ENCODE measurements around the gene ADPRHL1.

The ADPRHL1 gene

DNA sequence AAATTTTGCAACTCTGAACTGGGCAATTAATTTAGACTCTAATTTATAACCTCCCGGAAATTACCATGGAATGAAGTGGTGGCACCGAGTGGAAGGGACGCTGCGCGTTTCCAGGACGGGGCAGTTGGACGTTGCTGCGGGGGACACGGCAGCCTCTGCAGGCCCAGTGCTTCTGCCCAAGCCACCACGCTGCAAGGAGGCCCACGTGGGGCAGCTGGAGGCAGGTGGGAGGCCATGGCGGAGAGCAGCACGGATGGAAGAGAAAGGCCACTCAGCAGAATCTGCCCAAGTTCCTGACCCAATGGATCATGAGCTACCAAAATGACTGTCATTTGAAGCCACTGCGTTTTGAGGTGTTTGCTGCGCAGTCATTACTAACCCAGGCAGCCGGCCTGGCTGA lies 11.2 kb upstream of the ADPRHL1 start:
- no peak overlapping the region for H3K9ac ChIP-seq (ENCODE audit: low read length)
- H3K27me3 ChIP-seq (ENCODE audit: control insufficient read depth, insufficient read depth, low read length): no peaks in the 10 kb centered on the region
- H3K36me3 ChIP-seq (ENCODE audit: control insufficient read depth, low read depth, low read length): peaks cover 39% of the 10 kb centered on the region
- no peak overlapping the region for H3K27ac ChIP-seq (ENCODE audit: low read length)
- H3K9me3 ChIP-seq (ENCODE audit: control insufficient read depth, low read depth, low read length): no peaks in the 10 kb centered on the region
- no peak overlapping the region for H3K4me3 ChIP-seq (ENCODE audit: low read length)
- H3K4me1 ChIP-seq (ENCODE audit: control insufficient read depth, low read depth, low read length): peaks cover 8% of the 10 kb centered on the region

DNA sequence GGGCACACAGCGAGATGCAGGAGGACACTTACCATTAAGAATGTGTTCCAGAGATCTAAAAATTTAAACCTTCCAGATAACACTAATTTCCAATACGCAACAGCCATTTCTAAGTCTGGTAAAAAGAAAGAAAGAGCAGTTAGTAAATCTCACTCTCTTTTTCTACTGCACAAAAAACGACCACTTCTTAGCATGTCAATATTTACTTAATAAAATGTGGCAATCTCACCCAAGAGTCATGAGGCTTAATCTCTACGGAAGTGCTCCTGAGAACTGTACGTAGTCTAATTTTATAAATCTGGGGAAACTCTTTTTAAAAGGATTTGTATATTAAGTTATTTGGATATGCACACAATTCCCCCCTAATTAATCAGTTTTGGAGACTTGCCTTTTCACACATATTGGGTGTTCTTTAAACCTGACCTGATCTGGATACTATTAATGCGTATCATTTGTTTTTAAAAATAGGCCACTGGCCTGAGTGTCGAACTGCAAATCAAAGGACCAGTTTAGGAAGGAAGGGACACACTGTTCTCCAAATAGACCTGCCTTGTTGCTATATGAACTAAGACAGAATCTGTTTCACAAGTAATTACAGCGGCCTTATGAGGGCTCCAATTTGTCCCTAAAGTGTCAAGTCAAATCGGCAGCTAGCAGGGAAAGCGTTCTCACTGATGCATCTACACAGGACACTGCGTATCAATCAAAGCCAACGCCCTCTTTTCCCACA lies 7.9 kb upstream of the ADPRHL1 start:
- Histone ChIP-seq H3K4me1 (ENCODE audit: control insufficient read depth, low read depth, low read length) (no peaks in the 10 kb centered on the region), H3K9me3 (ENCODE audit: control insufficient read depth, low read depth, low read length) (no peaks in the 10 kb centered on the region), H3K27ac (ENCODE audit: low read length) (no peak overlapping the region), H3K27me3 (ENCODE audit: control insufficient read depth, insufficient read depth, low read length) (no peaks in the 10 kb centered on the region), H3K4me3 (ENCODE audit: low read length) (no peak overlapping the region), H3K36me3 (ENCODE audit: control insufficient read depth, low read depth, low read length) (peaks cover 54% of the 10 kb centered on the region), H3K9ac (ENCODE audit: low read length) (no peak overlapping the region)

DNA sequence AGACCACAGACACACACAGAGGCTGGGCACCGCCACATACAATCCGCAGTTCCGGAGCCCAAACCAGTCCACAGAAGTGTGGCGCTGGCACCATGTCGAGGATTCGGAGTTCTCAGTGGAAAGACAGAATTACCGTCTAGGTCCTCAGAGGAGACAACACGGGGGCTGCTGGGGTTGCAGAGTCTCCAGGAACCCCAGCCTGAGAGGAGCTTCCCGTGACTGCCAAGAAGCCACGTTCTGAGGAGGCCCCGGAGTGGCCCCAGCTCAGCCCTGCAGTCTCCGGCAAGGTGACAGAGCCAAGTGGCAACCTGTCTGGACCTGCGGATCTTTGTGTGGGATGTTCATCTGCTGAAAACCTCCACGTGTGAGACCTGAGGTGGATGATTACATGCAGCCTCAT lies 7.3 kb upstream of the ADPRHL1 start:
- H3K9ac ChIP-seq (ENCODE audit: low read length): no peak overlapping the region
- no peak overlapping the region for H3K4me3 ChIP-seq (ENCODE audit: low read length)
- no peaks in the 10 kb centered on the region for H3K4me1 ChIP-seq (ENCODE audit: control insufficient read depth, low read depth, low read length)
- H3K36me3 ChIP-seq (ENCODE audit: control insufficient read depth, low read depth, low read length): peaks cover 57% of the 10 kb centered on the region
- no peaks in the 10 kb centered on the region for H3K27me3 ChIP-seq (ENCODE audit: control insufficient read depth, insufficient read depth, low read length)
- no peak overlapping the region for H3K27ac ChIP-seq (ENCODE audit: low read length)
- no peaks in the 10 kb centered on the region for H3K9me3 ChIP-seq (ENCODE audit: control insufficient read depth, low read depth, low read length)

DNA sequence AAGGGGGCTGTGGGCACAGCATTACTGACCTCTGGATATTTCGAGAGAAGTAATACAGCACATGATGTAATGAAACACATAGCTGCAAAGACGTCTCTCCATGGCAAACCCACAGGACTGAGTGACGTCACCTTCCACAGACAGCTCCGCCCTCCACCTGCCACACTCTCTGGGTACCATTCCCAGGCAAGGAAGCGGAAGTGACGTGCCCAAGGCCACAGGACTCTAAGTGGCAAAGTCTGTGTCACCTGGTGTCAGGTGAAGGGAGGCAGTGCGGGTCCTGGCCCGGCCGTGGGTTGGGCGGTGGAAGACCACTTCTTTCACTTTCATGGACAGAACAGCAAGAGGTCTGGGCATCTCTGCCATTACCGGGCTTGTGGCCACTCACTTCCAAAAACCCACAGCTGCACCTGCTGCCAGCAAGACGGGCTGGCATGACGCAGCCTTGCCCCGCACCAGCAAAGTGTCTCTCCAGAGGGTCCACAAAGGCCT lies 6.8 kb upstream of the ADPRHL1 start:
- H3K9me3 ChIP-seq (ENCODE audit: control insufficient read depth, low read depth, low read length): no peaks in the 10 kb centered on the region
- H3K27me3 ChIP-seq (ENCODE audit: control insufficient read depth, insufficient read depth, low read length): no peaks in the 10 kb centered on the region
- H3K36me3 ChIP-seq (ENCODE audit: control insufficient read depth, low read depth, low read length): peaks cover 62% of the 10 kb centered on the region
- no peak overlapping the region for H3K27ac ChIP-seq (ENCODE audit: low read length)
- no peaks in the 10 kb centered on the region for H3K4me1 ChIP-seq (ENCODE audit: control insufficient read depth, low read depth, low read length)
- no peak overlapping the region for H3K9ac ChIP-seq (ENCODE audit: low read length)
- no peak overlapping the region for H3K4me3 ChIP-seq (ENCODE audit: low read length)

DNA sequence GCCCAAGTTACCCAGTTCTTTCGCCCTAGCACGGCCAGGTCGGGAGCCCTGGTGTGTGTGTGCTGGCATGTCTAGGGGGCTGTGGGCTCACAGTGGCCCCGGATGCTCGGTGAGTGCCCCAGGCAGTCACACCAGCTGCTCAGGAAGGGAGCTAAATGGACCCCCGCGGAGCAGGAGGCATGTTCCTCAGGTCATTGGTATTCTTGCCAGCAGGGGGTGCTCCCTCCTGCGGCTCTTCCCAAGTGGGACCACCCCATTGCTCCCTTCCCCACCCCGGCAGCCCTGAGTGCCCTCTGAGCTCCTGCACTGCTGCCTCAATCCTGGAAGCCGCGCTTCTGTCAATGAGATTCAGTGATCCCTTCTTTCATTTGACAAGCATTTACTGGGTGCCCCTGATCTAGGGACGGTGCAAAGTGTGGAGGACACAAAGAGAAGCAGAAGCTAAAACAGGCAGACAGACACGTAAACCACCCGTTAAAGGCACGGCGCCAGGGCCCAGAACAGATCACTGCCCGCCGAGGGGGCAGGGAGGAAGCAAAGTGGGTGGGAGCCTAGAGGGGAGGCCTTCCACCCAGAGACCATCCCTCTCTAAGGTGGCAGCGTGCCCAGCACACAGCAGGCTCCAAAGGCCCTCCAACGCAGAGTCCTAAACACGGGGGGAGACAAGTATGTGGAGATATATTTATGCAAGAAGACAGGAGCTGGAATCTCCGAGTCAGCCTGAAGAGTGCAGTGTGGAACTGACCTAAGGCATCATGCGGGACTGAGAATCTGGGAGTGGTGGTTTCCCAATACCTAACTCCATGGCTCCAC lies 5.2 kb upstream of the ADPRHL1 start:
- Histone ChIP-seq H3K4me1 (ENCODE audit: control insufficient read depth, low read depth, low read length) (no peaks in the 10 kb centered on the region), H3K27ac (ENCODE audit: low read length) (no peak overlapping the region), H3K9me3 (ENCODE audit: control insufficient read depth, low read depth, low read length) (no peaks in the 10 kb centered on the region), H3K27me3 (ENCODE audit: control insufficient read depth, insufficient read depth, low read length) (no peaks in the 10 kb centered on the region), H3K4me3 (ENCODE audit: low read length) (no peak overlapping the region), H3K9ac (ENCODE audit: low read length) (no peak overlapping the region), H3K36me3 (ENCODE audit: control insufficient read depth, low read depth, low read length) (peaks cover 74% of the 10 kb centered on the region)

DNA sequence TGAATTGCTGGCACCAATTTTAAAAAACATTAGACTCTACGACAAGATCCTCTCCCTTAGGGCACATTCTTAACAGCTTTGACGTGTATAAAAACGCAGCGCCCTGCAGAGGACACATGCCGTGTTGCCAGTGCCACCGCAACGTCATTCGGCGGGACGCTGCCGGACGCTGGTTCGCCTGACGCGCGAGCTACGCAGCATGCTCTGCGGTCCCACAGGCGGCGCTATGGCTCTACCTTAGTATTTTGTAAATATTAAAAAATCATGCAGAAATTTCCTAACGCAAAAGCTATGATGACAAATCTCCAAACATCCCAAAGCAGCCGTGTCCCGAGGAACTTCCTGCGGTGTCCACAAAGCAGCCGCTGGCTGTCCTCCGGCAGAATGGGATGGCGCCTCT lies 4.2 kb upstream of the ADPRHL1 start:
- H3K27ac ChIP-seq (ENCODE audit: low read length): no peak overlapping the region

DNA sequence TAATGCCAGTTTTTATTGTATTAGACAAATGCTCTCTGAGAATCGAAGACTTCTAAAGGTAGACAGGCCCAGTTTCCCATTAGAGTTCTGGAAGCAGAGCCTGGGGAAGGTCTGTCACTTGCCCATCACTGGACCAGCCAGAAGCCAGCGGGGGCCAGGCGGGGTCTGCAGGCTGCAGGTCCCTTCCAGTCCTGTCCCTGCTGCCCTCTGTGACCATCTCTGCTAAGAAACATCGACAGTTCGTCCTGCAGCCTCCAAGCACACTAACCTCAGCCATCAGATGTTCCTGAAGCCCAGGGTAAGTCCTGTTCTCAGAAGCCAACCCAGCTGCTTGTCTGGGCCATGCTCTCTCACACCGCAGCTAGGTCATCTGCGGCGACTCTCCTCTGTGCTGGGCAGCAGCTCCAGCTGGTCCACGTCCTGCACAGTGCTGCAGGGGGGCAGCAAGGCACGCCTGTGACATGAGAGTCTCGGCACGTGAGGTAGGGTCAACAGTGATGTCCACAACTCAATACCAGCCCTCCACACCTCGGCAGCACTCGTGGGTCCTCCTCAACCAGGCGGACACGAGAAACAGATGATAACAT lies 2.9 kb upstream of the ADPRHL1 start:
- H3K27me3 ChIP-seq (ENCODE audit: control insufficient read depth, insufficient read depth, low read length): no peaks in the 10 kb centered on the region
- peaks cover 64% of the 10 kb centered on the region for H3K36me3 ChIP-seq (ENCODE audit: control insufficient read depth, low read depth, low read length)
- H3K4me3 ChIP-seq (ENCODE audit: low read length): no peak overlapping the region
- H3K27ac ChIP-seq (ENCODE audit: low read length): no peak overlapping the region
- H3K9me3 ChIP-seq (ENCODE audit: control insufficient read depth, low read depth, low read length): no peaks in the 10 kb centered on the region
- H3K9ac ChIP-seq (ENCODE audit: low read length): no peak overlapping the region
- H3K4me1 ChIP-seq (ENCODE audit: control insufficient read depth, low read depth, low read length): no peaks in the 10 kb centered on the region

More for the DNA sequence above, 4.2 kb upstream of the ADPRHL1 start:
- H3K9ac ChIP-seq (ENCODE audit: low read length): no peak overlapping the region
- H3K4me3 ChIP-seq (ENCODE audit: low read length): no peak overlapping the region
- H3K27me3 ChIP-seq (ENCODE audit: control insufficient read depth, insufficient read depth, low read length): no peaks in the 10 kb centered on the region
- no peaks in the 10 kb centered on the region for H3K9me3 ChIP-seq (ENCODE audit: control insufficient read depth, low read depth, low read length)
- peaks cover 71% of the 10 kb centered on the region for H3K36me3 ChIP-seq (ENCODE audit: control insufficient read depth, low read depth, low read length)
- no peaks in the 10 kb centered on the region for H3K4me1 ChIP-seq (ENCODE audit: control insufficient read depth, low read depth, low read length)

DNA sequence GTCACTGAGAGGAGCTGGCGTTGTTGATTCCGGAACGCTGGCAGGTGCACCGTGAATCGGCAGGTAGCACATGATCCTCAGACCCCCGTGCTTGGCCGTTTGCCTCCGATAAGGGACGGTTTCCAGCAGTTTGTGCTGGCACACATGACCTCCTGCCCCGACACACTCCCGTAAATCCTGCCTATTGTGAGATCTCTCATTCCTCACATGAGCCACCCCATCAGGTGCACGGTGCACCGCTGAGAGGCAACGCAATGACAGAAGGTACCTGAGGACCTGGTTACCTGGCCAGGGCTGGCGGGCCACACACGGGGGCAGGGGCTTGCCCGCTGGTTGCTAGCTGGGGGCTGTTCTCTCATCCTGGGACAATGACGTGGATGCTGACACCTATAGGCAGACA lies 2.1 kb upstream of the ADPRHL1 start:
- Histone ChIP-seq H3K9ac (ENCODE audit: low read length) (no peak overlapping the region), H3K27me3 (ENCODE audit: control insufficient read depth, insufficient read depth, low read length) (no peaks in the 10 kb centered on the region), H3K36me3 (ENCODE audit: control insufficient read depth, low read depth, low read length) (peaks cover 55% of the 10 kb centered on the region), H3K9me3 (ENCODE audit: control insufficient read depth, low read depth, low read length) (no peaks in the 10 kb centered on the region), H3K4me3 (ENCODE audit: low read length) (no peak overlapping the region), H3K27ac (ENCODE audit: low read length) (no peak overlapping the region), H3K4me1 (ENCODE audit: control insufficient read depth, low read depth, low read length) (no peaks in the 10 kb centered on the region)

DNA sequence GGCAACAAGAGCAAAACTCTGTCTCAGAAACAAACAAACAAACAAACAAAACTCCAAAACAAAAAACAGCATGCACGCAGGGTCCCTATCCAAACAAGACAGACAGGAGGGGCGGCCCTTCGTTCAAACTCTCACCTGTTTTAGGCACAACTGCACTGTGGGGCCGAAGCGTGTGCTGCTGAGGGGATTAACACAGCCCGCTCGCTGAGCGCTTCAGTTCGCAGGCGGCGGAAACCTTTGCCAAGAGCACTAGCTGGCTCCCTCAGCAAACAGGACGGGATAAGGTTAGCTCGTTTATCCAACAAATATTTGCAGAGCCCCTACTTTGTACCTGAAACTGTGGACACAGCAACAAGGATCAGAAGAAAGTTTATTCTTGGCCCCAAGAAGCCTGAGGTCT lies 1.6 kb upstream of the ADPRHL1 start:
- no peak overlapping the region for H3K9ac ChIP-seq (ENCODE audit: low read length)
- H3K27ac ChIP-seq (ENCODE audit: low read length): no peak overlapping the region
- no peaks in the 10 kb centered on the region for H3K4me1 ChIP-seq (ENCODE audit: control insufficient read depth, low read depth, low read length)
- H3K4me3 ChIP-seq (ENCODE audit: low read length): no peak overlapping the region
- peaks cover 51% of the 10 kb centered on the region for H3K36me3 ChIP-seq (ENCODE audit: control insufficient read depth, low read depth, low read length)
- H3K27me3 ChIP-seq (ENCODE audit: control insufficient read depth, insufficient read depth, low read length): no peaks in the 10 kb centered on the region
- H3K9me3 ChIP-seq (ENCODE audit: control insufficient read depth, low read depth, low read length): no peaks in the 10 kb centered on the region

DNA sequence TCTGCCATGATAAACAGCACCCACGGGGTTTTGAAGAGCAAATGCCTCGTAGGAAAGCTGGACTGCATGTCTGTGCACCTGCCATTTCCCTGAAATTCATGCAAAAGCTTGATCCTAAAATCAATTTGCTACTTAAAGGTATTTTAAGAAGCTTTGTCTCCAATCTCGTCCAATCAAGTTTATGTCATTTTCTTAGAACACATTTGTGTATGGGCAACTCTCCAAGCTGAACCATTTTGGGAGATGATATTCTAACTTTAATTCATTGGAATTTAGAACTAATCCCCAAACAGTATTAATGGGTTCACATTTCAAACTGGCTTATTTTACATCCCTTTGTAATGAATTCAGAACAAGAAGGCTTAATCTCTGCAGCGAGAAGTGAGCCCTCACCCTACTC lies 822 bp downstream of the ADPRHL1 start:
- no peaks in the 10 kb centered on the region for H3K4me1 ChIP-seq (ENCODE audit: control insufficient read depth, low read depth, low read length)
- no peaks in the 10 kb centered on the region for H3K9me3 ChIP-seq (ENCODE audit: control insufficient read depth, low read depth, low read length)
- H3K36me3 ChIP-seq (ENCODE audit: control insufficient read depth, low read depth, low read length): peaks cover 30% of the 10 kb centered on the region
- no peak overlapping the region for H3K9ac ChIP-seq (ENCODE audit: low read length)
- H3K4me3 ChIP-seq (ENCODE audit: low read length): no peak overlapping the region
- no peaks in the 10 kb centered on the region for H3K27me3 ChIP-seq (ENCODE audit: control insufficient read depth, insufficient read depth, low read length)
- H3K27ac ChIP-seq (ENCODE audit: low read length): no peak overlapping the region

DNA sequence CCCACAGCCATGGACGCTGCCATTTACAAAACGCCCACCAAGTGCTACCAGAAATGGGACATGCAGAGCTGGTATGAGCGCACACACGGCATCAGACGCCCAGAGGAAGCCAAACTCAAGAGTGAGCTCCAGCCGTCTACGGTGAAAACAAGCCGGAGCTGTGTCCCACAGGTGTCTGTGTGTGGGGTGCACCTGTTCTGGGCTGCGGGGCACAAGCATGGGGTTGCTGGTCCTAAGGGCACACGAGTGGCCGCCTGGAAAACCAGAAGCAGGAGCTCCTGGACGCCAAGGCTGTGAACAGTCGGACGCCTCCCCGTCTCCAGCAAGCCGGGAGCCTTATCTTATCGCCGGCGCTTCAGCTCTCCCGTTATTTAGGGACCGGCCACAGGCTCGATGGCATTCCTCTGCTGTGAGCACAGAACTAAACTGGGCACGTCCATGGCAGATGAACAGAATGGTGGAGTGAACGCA lies 1.3 kb downstream of the ADPRHL1 start:
- peaks cover 30% of the 10 kb centered on the region for H3K36me3 ChIP-seq (ENCODE audit: control insufficient read depth, low read depth, low read length)
- no peaks in the 10 kb centered on the region for H3K9me3 ChIP-seq (ENCODE audit: control insufficient read depth, low read depth, low read length)
- H3K4me3 ChIP-seq (ENCODE audit: low read length): no peak overlapping the region
- H3K27ac ChIP-seq (ENCODE audit: low read length): no peak overlapping the region
- no peaks in the 10 kb centered on the region for H3K27me3 ChIP-seq (ENCODE audit: control insufficient read depth, insufficient read depth, low read length)
- no peaks in the 10 kb centered on the region for H3K4me1 ChIP-seq (ENCODE audit: control insufficient read depth, low read depth, low read length)
- no peak overlapping the region for H3K9ac ChIP-seq (ENCODE audit: low read length)

All from iPS-18a (cell line).